ENCODE results near the gene CNPY4. TPM values are rescaled to one million over a fixed set of nuclear protein-coding genes. Genes with fewer than 3 reads are reported as not detected.

Gene CNPY4
- total RNA-seq, 1 experiment from 2014 or later, result 21.7 TPM

- DNase-seq (ENCODE audit: low read depth, low spot score), result no peak
- in situ Hi-C loops (cut with HindIII; ENCODE audit: low pct_unique_long_range_greater_than_20kb, low sequenced_read_pairs), result no loop called here
These were observed 51.8 kb downstream of the CNPY4 start for GRCh38 chr7:100171087-100171681.

- DNase-seq (ENCODE audit: low read depth, low spot score), result no peak
- in situ Hi-C loops (cut with HindIII; ENCODE audit: low pct_unique_long_range_greater_than_20kb, low sequenced_read_pairs), result no loop called here
These were observed 52.4 kb downstream of the CNPY4 start for GRCh38 chr7:100171840-100172239.

GRCh38 chr7:100173806-100174495 is 54.5 kb downstream of the CNPY4 start:
- in situ Hi-C loops (cut with HindIII; ENCODE audit: low pct_unique_long_range_greater_than_20kb, low sequenced_read_pairs), result no loop called here
- no peak for DNase-seq (ENCODE audit: low read depth, low spot score)

GRCh38 chr7:100174582-100174981 is 55.1 kb downstream of the CNPY4 start:
- no peak for DNase-seq (ENCODE audit: low read depth, low spot score)
- in situ Hi-C loops (cut with HindIII; ENCODE audit: low pct_unique_long_range_greater_than_20kb, low sequenced_read_pairs), result no loop called here

Small RNAs within 50 kb of the gene (small RNA-seq; reads per million reads assigned to genes)
- gene MIR106B, result 1.3 to 31.6 reads per million in 2 experiments
- 7.7 to 617 reads per million in 2 experiments for gene MIR25
- 3.1 to 195 reads per million in 2 experiments for gene MIR93

Other genes with a start within 250 kb of the CNPY4 start
- not detected in 2 replicates for gene OR2AE1, start 242.6 kb upstream of the CNPY4 start, total RNA-seq (2014; rRNA removed; shearing (Covaris generic))
- not detected in 2 replicates for gene TRIM4, start 200.1 kb upstream of the CNPY4 start, total RNA-seq (2014; rRNA removed; shearing (Covaris generic))
- gene GJC3, start 190.0 kb upstream of the CNPY4 start, total RNA-seq (2014; rRNA removed; shearing (Covaris generic)), result 0.29 and 1.0 TPM in 2 replicates
- 1.1 and 1.8 TPM in 2 replicates for gene AZGP1, start 143.6 kb upstream of the CNPY4 start, total RNA-seq (2014; rRNA removed; shearing (Covaris generic))
- gene ZKSCAN1, start 104.0 kb upstream of the CNPY4 start, total RNA-seq (2014; rRNA removed; shearing (Covaris generic)), result 34.7 and 37.2 TPM in 2 replicates
- 21.3 and 22.8 TPM in 2 replicates for gene ZSCAN21, start 69.9 kb upstream of the CNPY4 start, total RNA-seq (2014; rRNA removed; shearing (Covaris generic))
- gene ZNF3, start 37.9 kb upstream of the CNPY4 start, total RNA-seq (2014; rRNA removed; shearing (Covaris generic)), result 32.0 and 35.2 TPM in 2 replicates
- gene COPS6, start 30.7 kb upstream of the CNPY4 start, total RNA-seq (2014; rRNA removed; shearing (Covaris generic)), result 75.2 and 80.9 TPM in 2 replicates
- gene MCM7, start 18.2 kb upstream of the CNPY4 start, total RNA-seq (2014; rRNA removed; shearing (Covaris generic)), result 163 and 176 TPM in 2 replicates
- 15.9 and 16.4 TPM in 2 replicates for gene AP4M1, start 18.0 kb upstream of the CNPY4 start, total RNA-seq (2014; rRNA removed; shearing (Covaris generic))
- 27.3 and 33.6 TPM in 2 replicates for gene TAF6, start 276 bp upstream of the CNPY4 start, total RNA-seq (2014; rRNA removed; shearing (Covaris generic))
- 2.2 and 4.1 TPM in 2 replicates for gene MBLAC1, start 7.3 kb downstream of the CNPY4 start, total RNA-seq (2014; rRNA removed; shearing (Covaris generic))
- gene LAMTOR4, start 29.3 kb downstream of the CNPY4 start, total RNA-seq (2014; rRNA removed; shearing (Covaris generic)), result 165 and 169 TPM in 2 replicates
- 11.2 and 14.1 TPM in 2 replicates for gene TRAPPC14, start 39.1 kb downstream of the CNPY4 start, total RNA-seq (2014; rRNA removed; shearing (Covaris generic))
- gene GAL3ST4, start 49.0 kb downstream of the CNPY4 start, total RNA-seq (2014; rRNA removed; shearing (Covaris generic)), result 1.9 and 2.6 TPM in 2 replicates
- gene GPC2, start 57.7 kb downstream of the CNPY4 start, total RNA-seq (2014; rRNA removed; shearing (Covaris generic)), result 3.2 and 4.7 TPM in 2 replicates
- 3.4 and 5.7 TPM in 2 replicates for gene STAG3, start 58.3 kb downstream of the CNPY4 start, total RNA-seq (2014; rRNA removed; shearing (Covaris generic))
- not detected in 2 replicates for gene PVRIG, start 100.3 kb downstream of the CNPY4 start, total RNA-seq (2014; rRNA removed; shearing (Covaris generic))
- 0.05 TPM in 1 of 2 replicates, not detected in the other for gene SPDYE3, start 188.1 kb downstream of the CNPY4 start, total RNA-seq (2014; rRNA removed; shearing (Covaris generic))
- gene PILRB, start 238.5 kb downstream of the CNPY4 start, total RNA-seq (2014; rRNA removed; shearing (Covaris generic)), result 41.6 and 42.5 TPM in 2 replicates

All from SK-MEL-5 (cell line).